Erythroblast (primary cell): Measurements from ENCODE around the gene FAM83C.

Experiments used
- DNase-seq, 2 experiments: peaks; one replicate each; lab custom pipeline; 2025; lab: John Stamatoyannopoulos, UW
- GATA1 ChIP-seq: IDR thresholded peaks from 2 replicates; pipeline ENCODE4 v1.6.1; 2011; ENCODE audit warnings: low read depth, mild to moderate bottlenecking, control low read depth, low read length, moderate library complexity
- POLR2A ChIP-seq: IDR thresholded peaks from 2 replicates; pipeline ENCODE4 v1.6.1; 2011; ENCODE audit warnings: mild to moderate bottlenecking, low read length

FAM83C gene

DNA sequence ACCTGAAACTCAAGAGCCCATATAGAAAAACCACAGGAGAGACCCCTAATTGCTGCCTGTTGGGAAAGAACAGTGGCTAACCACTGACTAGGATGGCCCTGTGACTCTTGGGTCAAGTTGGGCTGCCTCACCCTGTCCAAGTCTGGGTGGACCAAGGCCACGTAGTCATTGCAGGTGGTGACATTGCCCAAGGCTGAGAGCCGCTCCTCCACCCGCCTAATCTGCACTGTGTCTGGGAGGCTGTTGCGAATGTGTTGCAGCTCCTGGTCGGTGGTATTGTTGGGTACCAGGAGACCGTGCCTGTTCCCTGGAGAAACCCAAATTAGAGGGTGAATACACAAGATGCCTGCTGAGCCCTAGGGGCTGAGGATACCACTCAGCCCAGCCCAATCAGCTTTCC is 11.7 kb downstream of the FAM83C start:
- TF ChIP-seq POLR2A (no peak), GATA1 (no peak)

DNA sequence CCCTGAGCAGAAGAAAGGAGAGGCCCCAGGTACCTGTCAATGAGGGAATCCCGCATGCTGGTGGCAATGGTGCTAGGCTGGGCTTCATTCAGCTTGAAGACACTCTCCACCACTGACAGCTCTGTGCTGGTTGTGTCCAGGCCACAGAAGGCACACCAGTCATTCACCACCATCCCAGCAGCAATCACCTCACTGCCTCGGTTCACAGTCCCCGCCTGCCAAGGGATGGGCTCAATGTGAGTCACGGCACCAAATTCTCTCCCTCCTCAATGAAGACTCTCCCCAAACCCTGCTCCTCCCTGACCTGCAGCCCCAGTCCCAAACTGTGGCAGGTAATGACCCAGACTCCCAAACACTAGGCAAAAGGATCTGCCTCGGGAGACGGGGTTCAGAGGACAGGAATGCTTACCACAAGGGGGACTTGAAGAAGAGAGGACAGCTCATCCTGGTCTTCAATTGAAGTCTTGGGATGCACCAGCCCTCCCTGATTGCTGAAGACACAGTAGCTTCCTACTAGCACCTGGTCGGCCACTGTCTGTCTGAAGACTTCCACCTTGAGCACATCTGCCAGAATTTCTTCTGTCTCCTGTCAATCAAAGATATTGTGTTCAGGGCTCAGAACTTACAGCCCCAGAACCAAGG is 12.6 kb downstream of the FAM83C start:
- no peak for DNase-seq
- TF ChIP-seq POLR2A, result no peak
- TF ChIP-seq GATA1, result no peak

More for the DNA sequence above, 11.7 kb downstream of the FAM83C start:
- DNase-seq, result no peak

DNA sequence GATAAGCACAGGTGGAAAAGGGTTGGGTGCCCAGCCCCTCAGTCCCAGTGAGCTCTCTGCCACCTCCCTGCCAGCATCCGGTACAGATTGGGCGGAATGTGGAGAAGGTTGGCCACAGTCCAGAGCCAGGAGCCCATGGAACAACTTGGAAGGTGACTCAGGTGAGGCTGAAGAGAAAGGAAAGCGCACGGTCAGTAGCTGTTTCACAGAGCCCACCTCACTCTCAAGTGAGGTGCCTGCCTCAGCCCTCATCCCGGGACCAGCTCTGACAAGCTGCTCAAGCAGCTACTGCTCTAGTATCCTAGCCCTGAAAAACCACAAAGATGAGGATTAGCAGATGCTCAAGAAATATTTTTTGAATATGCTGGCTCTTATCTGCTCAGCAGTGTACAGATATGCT is 13.2 kb downstream of the FAM83C start:
- no peak for DNase-seq
- TF ChIP-seq POLR2A, result no peak
- TF ChIP-seq GATA1, result no peak

DNA sequence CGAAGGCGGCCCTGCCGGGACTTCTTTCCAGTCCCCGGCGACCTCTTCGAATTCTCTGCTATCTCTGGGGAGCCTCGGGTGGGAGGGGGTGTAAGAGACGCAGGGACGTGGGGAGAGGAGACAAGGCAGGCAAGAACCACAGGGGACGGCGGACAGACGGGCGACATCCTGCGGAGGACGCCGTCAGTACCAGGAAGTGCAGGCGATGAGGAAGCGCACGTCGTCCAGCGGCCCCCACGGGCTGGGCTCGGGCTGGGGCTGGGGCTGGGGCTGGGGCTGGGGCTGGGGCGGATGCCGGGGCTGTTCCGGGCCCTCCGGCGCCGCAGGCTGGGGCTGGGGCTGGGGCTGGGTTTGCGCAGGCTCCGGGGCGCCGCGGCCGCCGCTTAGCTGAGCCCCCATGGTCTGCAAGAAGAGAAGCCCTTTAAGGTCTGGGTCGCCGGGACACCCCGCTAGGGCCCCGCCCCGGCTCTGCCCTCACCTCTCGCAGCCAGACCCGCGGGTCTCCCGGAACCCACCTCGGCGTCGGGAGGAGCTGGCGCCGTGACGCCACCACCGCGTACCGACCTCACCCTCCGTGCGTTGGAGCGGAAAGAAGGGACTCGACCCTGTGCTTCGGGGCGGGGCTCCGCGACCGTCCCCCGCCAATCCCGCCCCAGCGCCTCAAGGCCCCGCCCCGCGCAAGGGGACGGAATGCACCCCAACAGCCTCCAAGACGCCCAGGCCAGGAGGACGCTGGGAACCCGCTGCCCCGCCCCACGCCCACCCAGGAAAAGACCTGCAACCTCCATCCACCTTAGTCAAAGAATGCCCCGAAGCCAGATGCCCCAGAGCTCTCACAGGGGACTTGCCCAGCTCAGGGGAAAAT is 14.5 kb downstream of the FAM83C start, which contains the start of gene MMP24OS:
TSS of gene MMP24OS (minus strand) at position 592 of the 865 bp plus-strand sequence. CDS start at position 399, 193 bp downstream.
- DNase-seq, result peak; percentile 90 to 92
- TF ChIP-seq POLR2A, result peak; percentile 81
- TF ChIP-seq GATA1, result no peak

DNA sequence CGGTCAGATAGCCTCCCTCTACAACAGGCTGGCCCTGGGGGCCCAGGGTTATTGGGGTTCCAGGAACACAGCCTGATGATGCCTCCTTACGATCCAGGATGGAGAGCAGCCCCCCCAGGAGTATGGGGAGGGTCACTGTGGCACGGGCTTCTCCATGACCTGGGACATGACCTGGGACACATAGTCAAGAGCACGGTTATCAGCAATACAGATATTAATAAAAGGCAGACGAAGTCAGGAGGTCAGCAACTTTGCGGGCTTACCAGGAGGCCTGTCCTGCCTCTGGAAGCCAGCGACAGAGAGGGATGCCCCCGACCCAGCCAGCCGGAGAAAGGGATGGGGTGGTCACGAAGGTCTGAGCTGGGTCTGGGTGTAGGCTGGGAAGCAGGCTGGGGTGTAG is 15.1 kb downstream of the FAM83C start:
- no peak for DNase-seq
- TF ChIP-seq POLR2A (no peak), GATA1 (no peak)

DNA sequence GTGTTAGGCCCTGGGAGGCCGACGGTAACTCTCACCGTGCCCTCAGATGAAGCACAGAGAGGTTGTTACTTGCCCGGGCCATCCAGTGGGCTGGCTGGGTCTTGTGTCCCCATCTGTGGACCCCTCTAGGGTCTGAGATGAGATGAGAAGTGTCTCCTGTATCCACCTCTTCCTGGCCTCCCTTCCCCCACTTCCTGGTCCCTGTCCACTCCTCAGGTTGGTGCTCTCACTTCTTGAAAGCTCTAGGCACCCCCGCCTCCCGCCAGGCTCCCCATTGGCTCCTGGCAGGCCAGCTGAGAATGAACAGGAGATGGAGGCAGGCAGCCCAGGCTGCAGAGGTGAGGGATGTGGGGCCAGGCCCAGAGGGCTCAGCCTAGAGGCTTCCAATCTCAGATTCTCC is 15.8 kb downstream of the FAM83C start:
- DNase-seq, result no peak
- TF ChIP-seq POLR2A, result no peak
- TF ChIP-seq GATA1, result no peak

DNA sequence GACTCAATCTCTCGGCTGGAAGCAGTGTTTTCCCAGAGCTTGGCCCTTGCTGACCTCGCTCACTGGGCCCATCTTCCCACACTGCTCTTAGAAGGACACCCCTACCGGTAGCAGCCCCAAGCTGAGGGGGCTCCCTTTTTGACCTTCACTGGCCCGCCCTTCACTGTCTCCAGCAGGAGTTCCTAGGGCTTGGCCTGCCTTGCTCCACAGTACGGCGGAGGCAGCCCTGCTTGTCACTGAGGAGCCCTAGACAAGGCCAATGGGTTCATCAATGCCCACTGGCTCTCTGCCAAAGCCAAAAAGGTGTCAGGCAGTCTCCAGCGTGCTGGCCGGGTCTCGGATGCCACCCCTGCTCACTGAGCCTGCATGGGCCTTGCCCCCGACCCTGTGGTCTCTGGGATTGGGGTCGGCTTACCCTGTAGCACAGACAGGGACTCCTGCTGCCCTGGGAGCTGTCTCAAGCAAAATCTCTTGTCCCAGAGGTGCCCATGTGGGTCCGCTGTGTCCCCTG is 16.4 kb downstream of the FAM83C start:
- TF ChIP-seq POLR2A (no peak), GATA1 (no peak)
- no peak for DNase-seq

DNA sequence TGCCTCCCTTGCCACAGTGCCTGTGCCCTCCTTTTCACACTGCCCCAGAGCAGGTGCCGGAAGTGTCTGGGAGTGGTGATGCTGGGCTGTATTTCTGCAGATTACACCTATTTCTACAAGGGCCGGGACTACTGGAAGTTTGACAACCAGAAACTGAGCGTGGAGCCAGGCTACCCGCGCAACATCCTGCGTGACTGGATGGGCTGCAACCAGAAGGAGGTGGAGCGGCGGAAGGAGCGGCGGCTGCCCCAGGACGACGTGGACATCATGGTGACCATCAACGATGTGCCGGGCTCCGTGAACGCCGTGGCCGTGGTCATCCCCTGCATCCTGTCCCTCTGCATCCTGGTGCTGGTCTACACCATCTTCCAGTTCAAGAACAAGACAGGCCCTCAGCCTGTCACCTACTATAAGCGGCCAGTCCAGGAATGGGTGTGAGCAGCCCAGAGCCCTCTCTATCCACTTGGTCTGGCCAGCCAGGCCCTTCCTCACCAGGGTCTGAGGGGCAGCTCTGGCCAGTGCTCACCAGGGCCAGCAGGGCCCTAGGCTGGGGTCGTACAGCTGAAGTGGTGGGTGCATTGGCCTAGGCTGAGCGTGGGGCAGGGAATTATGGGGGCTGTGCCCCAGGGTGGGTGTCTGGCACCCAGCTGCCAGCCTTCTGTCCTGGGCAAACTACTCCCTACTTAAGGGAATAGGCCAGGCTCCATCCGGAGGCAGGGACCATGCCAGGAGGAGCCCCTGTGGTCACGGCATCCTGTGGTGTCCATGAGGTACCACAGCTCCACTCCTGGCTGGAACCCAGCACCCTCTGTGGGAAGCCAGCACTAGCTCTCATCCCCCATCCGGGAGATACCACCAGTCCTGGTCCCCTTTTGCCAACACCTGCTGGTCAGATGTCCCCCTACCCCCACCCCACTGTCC is 17.8 kb downstream of the FAM83C start:
- DNase-seq, result no peak
- TF ChIP-seq GATA1 (no peak), POLR2A (no peak)

DNA sequence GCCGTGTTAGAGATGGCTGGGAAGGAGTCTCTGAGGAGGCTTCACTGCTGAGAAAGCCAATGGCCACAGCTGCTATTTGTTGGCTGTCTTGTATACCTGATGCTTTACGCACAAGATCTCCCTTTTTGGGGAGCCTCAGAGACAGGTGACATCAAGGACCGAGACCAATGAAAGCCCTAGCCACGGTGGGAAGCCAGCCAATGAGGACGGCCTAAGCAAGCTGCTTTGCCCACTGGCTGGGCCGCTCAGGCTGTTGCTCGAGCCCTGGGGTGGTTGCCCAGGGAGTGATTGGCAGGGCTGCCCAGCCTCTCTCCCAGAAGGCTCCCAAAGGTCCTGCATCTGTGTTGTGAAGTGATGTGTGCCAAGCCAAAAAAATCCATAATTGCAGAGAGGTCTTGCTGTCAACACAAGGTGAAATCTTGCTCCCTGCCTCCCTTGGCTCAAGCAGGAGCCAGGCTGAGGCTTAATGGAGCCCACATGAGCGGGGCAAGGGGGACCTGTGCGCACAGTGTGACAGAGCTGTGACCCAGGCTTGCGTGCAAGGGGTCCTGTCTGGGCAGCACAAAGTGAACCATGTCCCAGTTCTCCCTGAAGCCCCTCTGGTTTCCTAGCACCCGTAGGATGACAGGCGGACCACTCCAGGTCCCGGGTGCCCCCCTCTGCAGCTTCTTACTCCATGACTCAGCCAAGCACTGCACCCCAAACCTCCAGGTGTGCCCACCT is 18.6 kb downstream of the FAM83C start:
- no peak for DNase-seq
- TF ChIP-seq POLR2A (no peak), GATA1 (no peak)

DNA sequence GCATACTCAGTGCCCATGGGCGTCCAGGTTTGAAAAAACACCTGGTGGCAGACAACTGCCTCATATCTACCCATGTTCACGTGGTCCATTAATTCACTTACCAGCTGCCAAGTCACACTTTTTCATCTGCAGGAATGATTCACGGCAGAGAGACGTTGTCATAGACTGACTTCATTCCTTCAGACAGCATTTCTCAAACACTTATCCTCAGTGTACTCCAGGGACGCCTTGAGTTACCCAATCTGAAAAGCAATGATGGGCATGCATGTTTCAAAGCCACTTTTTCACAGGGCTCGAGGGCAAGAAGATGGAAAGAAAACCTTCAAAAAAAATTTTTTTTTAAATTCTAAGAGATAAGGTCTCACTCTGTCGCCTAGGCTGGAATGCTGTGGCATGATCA is 20.3 kb downstream of the FAM83C start:
- DNase-seq, result no peak
- TF ChIP-seq GATA1 (no peak), POLR2A (no peak)

DNA sequence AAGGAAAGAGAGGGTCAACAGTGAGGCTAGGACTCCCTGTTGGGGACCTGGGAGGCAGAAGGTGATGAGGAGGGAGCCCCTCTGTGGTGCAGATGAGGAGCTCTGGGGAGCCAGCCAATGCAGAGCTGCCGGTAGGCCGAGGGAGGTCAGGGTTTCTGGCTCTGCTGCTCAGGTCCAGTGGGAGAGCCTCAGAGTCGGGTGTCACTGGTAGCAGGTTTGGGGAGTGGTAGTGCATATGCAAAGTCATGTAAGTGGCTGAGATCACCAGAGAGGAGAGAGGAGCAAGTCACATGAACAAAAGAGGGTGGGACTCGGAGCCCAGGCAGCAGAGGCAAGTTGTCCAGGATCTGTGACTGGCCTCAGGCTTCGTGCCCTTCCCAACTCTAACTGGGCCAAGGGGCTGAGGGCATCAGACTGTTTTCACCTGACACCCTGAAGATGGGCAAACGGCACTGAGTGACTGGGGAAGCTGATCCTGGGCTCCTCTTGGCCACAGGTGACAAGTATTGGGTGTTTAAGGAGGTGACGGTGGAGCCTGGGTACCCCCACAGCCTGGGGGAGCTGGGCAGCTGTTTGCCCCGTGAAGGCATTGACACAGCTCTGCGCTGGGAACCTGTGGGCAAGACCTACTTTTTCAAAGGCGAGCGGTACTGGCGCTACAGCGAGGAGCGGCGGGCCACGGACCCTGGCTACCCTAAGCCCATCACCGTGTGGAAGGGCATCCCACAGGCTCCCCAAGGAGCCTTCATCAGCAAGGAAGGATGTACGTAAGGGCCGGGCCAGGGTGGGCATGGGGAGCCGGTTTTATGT is 20.9 kb downstream of the FAM83C start:
- DNase-seq, result peak; percentile 54 to 73
- TF ChIP-seq GATA1, result no peak
- TF ChIP-seq POLR2A, result no peak
